GM19463 (cell line): ENCODE measurements around the gene DENND11.
A peak's percentile ranks its signal among the peaks of the same experiment; 100 is the strongest.
"Not testable (repeated sequence)": the region's sequence is repeated elsewhere in the genome, so short reads cannot be mapped to it uniquely, and the experiment has no call there.

Experiments
- ATAC-seq: cut with Tn5 transposase; IDR thresholded peaks from one replicate; pipeline ENCODE4 v1.9.1; 2021; ENCODE audit warnings: mild to moderate bottlenecking, moderate library complexity; ENCODE audit not compliant: unreplicated experiment

The DENND11 gene

DNA sequence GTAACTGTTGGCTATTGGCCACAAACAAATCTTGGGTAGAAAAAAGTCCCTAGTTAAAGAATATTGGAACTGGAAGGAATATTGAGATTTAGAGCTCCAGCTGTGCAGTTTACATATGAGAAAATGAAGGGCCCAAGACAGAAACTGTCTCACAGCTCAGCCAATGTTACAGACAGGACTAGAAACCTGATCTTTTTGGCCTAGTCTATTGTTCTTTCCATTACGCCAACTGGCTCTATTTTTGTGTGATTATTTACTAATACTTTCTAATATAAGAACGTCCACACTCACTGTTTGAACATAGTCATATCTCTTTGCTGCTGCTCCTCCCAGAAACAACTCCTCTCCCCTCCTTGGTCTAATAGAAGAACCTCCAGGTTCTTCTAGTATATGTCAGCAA lies 7.4 kb upstream of the DENND11 start:
- no peak for ATAC-seq

DNA sequence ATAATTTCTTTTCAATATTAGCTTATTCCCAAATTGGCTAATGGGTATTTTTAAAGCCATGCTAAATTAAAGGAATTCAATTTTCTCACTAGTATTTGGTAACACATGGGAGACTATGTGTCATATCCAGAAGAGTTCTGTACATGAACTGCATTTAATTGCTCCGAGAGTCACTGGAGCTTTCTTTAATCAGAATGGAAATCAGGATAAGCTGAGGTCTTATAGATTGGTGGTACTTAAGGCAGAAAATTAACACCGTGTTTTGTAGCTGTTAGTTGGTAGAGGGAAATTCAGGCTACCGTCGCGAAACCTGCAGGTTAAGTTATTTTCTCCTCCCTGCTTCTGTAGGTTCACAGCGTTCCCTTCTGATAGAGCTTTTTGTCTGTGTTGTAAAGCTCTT lies 6.4 kb upstream of the DENND11 start, which contains the start of gene WEE2:
WEE2 (plus strand) TSS at position 3 of the 400 bp plus-strand sequence. CDS start 406 bp downstream, outside the sequence.
- ATAC-seq: no peak

DNA sequence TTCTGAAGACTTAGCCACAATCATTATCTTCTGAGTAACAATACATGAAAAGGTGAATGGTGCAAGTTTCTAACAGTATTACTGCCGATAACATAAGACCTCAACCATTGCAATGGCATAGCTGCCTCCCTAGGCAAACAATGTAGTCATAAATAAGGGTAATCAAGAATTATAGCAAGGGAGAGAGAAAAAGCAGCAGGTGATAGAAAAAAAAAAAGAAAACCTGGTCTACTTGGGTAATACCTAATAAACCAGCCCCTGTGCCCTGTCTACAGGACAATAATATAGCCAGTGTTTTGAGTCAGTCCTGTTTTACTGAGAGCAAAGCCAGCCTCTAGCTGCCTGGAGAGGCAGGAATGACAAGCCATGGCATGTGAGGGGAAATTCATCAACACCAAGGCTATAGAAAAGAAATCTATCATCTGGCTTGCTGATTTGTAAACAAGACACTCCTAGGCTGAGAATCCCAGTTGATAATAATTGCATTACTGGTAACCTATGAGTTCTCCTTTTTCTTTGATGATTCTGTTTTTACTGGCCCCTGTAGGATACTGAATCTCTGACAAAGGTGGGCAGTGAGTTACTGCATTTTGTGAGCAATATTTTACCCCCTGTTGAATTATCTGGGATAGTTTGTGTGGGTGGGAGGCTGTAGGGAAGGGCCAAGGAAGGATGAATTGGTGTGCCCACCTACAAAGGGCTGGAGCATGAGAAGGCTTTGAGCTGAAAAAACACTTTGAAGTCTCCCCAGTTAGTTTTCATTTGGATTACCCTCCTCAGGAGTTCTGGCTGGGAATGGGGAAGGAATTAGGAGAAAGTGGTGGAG lies 4.5 kb upstream of the DENND11 start:
- no peak for ATAC-seq

DNA sequence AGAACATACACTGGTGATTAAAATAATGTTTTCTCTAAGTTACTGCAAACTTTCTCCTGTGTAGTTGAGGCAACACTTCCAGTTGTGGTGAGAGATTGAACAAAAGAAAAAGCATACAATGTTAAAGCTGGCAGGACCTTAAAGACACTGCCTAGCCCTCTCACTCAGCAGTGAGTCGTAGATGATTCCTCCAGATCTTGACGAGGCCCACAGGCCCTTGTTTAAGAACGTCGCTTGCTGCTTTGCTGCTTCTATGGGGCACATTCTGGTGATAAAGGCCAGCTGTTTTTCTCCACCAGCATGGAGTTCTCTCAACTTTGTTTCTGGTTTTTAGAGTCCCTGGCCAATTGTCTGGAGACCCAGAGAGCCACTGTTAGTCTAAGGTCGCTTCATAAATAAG lies 2.8 kb upstream of the DENND11 start:
- ATAC-seq: no peak

DNA sequence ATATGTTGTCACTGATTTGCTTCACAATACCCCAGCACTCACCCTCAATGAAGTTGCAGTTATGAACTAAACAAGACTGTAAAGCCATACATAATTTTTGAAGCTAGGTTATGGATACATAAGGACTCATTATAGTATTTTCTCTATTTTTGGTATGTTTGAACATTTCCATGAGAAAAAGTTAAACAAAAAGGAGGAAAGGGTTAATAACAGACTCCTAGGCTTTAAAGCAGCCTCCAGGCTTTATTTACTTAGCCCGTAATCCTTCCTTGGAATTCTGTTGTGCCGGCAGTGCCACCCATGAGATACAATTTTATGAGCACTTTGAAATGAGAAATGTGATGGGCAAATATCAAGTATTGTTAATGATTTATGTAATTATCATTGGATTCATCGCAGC lies 2.1 kb upstream of the DENND11 start:
- ATAC-seq: no peak

DNA sequence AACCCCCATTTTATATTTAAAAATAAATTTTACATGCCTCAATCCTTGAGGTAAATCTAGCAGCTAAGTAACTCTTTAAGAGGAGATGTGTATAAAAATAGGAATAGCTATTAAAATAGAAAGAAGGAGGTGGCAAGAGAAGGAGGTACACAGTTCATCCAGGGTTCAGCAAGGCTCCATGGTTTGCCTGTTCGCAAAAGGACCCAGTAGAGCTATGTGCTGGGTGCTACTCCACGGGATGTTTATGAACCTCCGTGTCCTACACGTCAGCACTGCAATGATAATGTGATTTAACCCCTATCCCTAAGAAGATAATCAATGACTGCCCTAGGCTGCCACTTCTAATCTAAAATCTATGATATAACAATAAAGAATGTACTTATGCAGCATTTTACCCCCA lies 926 bp upstream of the DENND11 start:
- no peak for ATAC-seq

DNA sequence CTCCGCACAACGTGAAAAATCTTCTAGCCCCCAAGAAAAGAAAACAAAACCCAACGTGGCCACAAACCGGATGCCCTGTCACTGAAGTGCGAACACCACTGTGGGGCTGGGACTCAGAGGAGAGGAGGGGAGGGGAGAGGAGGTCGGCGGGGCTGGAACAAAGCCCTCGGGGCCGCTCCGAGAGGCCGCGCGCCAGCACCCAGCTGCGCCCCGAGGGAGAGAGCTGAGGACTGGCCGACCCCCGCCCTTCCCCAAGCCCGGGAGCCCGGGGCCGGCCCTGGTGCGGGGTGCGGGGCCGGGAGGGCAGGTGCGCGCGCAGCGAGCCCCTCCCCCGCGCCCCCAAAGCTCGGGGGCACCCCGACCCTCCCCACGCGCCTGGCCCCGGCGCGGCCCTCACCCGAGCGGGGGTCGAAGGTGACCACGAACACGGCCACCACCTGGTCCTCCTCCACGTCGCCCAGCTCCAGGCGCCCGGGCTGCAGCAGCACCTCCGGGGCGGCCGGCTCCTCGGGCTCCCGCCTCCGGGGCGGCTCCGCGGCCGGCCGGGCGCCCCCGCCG lies 398 bp downstream of the DENND11 start:
- peak; percentile 79 for ATAC-seq

DNA sequence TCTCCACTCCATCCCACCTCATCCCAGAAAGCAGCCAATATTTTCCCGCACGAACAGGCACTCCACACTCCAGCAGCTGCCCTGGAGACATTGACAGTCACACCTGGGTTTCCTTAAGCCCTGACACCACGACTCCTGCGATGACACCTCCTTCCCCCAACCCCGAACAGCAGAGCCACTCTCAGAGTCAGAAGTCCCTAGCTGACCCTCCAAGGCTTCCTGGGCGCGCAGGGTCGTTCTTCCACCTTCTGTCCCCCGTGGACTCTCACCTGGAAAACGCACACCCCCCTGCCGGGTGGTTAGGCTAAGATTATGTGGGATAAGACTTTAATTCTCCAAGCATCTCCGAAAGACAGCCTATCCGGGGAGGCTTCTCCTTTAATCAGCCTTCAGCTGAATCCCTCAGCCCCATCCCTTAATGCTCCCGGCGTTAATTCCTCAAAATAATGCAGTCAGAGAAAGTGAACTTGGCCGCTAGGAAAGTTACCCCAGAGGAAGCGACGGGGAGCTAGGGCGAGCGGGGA lies 1.1 kb downstream of the DENND11 start:
- ATAC-seq: no peak

DNA sequence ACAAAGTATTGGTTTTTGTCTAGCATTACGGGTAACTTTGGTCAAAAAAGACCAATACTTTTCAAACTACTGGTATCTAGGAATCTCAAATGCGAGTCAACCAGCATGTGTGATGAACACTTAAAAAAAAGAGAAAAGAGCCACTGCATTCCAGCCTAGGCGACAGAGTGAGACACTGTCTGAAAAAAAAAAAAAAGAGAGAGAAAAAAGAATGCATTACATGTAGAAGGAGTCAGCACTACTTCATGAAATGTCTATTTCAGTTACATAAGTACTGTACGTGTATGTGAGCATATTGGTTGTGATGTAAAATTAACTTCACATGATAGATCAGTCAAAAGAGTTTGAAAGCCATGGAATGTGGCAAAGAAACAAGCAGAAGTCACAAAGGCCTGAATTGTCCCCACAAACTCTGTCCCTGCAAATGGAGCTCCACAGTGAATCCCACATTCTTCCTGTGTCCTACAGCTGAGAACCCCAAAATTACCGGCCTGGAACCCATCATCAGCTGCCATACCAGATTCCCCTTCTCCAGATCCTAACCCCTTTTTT lies 1.6 kb downstream of the DENND11 start:
- no peak for ATAC-seq

DNA sequence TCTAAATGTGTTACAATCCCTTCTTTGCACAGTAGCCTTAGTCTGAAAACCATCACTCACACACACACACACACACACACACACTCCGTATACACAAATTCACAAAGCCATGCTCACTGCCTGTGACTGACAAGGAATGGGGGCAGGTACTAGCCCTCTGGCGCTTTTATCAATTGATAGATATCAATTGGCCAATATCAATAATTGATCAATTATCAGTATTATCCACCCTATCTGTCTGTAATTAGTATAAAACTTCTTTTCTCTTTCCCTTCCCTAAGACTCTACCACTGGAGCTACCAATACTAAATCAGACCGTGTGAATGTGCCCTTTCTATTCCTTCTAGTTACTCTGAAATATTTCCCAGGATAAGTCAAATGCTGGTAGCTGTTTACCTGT lies 2.1 kb downstream of the DENND11 start:
- no peak for ATAC-seq

DNA sequence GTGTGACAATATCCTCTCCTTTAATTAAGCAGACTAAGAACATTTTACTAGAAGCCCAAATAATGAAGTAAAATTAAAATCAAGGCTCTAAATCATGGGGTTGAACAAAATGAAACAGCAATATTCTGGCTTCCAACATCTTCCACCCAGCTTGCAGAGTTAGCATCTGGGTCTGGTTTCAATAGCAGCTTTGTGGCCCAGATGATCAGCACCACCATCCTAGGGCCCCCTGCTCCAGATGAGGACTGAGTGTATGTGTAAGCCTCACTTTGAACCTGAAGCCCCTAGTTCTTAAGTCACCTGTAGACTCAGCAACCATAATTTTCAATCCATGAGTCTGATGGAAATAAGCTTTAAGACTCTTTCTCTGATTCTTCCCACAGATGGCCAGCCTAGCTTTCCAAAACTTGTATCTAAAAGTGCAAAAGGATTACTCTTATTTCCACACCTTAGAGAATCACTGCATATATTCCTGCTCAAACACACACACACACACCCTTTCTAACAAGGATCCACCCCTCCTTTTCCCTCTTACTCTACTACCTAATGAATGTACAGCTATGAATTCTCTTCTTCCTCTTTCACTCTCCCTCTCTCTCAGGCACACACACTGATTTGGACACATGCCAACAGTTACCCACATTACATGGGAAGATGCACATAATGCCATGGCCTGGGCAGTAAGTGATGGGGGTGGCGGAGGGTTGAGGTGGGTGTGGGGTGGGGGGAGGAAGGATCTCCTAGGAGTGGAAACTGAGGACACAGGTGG lies 3.5 kb downstream of the DENND11 start:
- ATAC-seq: no peak

DNA sequence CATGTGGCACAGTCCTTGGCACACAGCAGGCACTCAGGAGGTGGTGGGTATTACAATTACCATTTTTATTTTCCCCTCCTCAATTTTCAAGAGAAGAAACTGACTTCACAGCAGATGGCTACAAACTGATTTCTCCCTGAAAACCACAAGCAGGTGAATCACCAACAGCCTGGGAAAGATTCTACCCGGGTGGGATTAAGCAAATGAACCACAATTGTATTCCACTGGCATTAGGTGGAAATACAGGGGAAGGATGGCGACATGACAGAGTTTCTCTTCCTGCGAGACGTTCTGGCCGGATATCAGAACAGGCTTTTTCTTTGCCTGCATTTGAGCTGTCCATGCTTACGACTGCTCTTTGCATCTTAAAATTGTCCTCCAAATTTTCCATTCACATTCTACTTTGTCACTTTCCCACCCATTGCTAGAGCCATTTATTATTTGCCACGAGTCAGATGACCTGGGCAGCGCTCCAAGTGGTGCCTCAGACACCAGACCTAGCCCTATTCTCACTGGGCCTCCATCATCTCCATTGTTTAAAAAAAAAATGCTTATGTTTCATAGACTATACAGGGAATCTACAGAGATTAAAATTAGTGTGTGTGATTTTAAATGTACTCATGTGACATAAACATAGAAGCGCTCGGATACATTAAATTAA lies 4.6 kb downstream of the DENND11 start:
- ATAC-seq: no peak

DNA sequence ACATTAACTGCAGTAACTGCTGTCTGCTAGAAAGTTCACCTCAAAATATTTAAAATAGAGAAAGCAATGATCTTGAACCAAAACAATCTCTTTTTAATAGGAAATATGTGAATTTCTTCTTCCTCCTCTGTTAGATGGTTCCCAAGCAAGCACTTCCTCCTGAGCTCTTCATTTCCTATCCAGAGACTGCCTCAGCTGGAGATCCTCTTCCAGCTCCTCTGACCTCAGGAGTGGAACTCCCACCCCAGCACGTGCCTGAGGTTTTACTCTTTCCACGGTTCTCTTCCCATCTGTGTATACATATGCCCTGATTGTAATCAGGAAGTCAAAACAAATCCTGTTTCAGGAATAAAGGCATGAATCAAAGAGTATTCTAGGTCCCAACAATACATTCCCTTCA lies 5.6 kb downstream of the DENND11 start:
- no peak for ATAC-seq

DNA sequence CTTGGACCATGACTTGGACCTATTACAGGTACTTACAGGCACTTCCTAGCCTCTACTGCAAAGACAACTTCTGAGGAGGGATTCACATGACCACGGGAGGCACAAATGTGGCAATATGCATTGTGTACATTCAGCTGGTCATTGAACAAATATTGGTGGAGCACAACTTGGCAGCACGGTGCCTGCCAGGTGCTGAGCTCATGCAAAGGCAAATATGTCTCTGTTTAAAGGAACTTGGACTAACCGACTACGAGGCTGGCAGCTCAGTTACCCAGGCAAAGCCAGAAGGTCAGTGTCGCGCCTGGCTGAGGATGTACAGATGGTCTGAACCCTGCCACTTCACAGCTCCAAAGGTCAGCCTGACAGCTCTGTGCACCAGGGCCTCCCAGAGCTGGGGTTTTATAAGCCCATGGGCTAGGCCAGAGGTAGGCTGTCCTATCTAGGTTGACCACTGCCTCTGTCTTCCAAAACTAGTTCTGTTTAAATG lies 6.1 kb downstream of the DENND11 start:
- no peak for ATAC-seq

DNA sequence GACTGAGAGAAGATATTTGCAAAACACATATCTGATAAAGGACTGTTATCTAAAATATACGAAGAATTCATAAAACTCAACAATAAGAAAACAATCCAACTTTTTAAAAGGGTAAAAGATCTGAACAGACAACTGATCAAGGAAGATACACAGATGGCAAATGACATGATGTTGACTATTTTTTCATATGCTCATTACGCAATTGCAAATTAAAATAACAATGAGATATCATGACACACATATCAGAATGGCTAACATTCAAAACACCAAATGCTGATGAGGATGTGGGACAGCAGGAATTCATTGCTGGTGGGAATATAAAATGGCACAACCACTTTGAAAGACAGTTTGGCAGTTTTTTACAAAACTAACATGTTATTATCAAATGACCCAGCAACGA lies 8.9 kb downstream of the DENND11 start:
- ATAC-seq: no peak

DNA sequence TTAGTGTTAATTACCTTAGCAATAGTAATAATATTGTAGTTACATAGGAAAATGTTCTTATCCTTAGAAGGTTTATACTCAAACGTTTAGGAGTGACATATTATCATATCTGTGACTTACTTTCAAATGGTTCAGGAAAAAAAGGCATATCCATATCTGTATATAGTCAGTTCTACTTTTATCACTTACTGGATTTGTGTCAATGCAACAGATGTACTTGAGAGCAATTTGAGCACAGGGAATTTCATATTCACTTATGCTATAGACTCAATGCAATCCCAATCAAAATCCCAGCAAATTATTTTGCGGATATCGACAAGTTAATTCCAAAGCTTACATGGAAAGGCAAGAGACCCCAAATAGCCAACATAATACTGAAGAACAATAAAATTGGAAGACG lies 10.0 kb downstream of the DENND11 start:
- ATAC-seq: no peak

DNA sequence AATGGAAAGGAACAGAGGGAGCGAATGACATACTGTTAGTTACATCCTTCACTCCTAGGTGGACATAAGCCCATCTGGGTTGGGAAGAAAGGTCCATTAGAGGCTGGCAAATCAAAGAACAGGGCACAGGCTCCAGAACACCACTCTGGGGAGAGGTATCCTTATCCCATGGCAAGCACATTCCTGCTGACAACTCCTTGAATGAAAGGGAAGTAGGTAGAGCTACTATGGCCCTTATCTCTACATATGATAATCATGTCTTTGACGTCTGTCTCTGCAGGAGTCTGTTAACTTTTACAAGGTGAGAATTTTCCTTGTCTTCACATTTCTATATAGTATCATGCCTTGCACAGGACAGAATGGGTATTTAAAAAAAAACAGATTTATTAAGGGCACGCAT lies 10.4 kb downstream of the DENND11 start:
- ATAC-seq: no peak

DNA sequence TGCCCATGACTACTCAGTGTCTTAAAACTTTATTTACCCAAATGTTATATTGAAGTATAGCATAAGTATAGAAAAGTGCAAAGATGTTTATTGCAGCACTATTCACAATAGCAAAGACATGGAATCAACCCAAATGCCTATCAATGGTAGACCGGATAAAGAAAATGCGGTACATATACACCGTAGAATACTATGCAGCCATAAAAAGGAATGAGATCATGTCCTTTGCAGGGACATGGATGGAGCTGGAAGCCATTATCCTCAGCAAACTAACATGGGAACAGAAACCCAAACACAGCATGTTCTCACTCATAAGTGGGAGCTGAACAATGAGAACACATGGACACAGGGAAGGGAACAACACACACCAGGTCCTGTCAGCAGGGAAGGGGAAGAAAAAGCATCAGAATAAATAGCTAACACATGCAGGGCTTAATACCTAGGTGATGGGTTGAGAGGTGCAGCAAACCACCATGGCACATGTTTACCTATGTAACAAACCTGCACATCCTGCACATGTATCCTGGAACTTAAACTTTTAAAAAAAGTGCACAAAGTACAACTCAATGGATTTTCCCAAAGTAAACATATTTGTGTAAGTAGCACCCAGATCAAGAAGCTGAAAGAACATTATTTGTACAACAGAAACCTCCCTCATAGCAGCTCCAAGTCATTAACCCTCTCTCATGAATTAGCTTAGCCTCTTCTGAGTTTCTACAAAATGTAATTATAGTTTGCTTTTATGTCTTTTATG lies 12.7 kb downstream of the DENND11 start:
- not testable (repeated sequence) for ATAC-seq

DNA sequence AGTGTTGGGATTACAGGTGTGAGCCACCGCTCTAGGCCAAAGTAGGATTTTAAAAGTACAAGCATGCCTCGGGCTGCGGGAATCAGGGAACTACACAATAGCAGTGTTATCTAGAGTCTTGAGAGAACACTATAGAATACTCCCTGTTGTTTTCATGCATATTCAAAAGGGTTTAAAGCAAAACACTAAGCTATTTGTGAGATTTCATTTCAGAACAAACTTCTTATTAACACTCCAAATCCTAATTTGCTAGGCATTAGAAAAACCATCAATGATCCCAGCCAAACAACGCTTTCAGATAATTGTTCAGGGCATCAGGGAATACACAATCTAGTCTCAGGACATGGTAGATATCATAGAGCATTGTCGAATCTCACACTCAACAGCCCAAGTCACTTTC lies 13.9 kb downstream of the DENND11 start:
- ATAC-seq: no peak

DNA sequence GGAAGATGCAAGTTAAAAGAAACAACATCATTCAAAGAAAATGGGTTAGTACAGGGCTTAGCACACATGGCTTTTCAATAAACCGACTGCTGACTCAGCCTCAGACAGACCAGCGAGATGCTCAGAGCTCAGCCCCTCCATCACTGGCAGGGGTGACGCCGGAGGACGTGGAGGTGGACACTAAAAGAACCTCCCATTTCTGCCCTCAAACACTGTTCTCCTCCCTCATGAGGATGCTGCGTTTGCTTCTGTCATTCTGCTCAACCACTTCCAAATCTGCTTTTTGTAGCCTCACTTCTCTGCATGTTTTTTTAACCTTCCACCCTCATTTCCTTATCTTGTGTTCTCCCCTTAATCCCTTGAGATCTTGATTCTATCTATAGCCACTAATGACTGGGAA lies 15.3 kb downstream of the DENND11 start:
- ATAC-seq: no peak
